C4-2B (cell line): ENCODE data around the gene SMCO3.
A peak's percentile ranks its signal among the peaks of the same experiment; 100 is the strongest.
"Not testable (repeated sequence)": the region's sequence is repeated elsewhere in the genome, so short reads cannot be mapped to it uniquely, and the experiment has no call there.

Experiments
- H3K27ac ChIP-seq: fragments of 450-650 bp; 2 replicates; pipeline ENCODE4 v1.5.1; 2017
- ZFX ChIP-seq: fragments of 450-650 bp; IDR thresholded peaks from 2 replicates; pipeline ENCODE4 v1.6.1; 2017
- TF ChIP-seq, protein P1 (sequence below): fragments of 450-650 bp; conservative IDR thresholded peaks from 2 replicates; pipeline ENCODE4 v1.5.1; 2017; ENCODE audit warnings: mild to moderate bottlenecking

SMCO3 gene

DNA sequence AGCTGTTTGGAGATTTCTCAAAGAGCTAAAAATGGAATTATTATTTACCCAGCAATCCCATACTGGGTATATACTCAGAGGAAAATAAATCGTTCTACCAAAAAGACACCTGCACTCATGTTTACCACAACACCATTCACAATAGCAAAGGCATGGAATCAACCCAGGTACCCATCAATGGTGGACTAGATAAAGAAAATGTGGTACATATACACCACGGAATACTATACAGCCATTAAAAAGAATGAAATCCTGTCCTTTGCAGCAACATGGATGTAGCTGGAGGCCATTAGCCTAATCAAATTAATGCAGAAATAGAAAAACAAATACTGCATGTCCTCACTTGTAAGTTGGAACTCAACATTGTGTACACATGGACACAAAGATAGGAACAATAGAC lies 48.6 kb downstream of the SMCO3 start:
- TF ChIP-seq ZFX = no peak
- TF ChIP-seq, protein P1, sequence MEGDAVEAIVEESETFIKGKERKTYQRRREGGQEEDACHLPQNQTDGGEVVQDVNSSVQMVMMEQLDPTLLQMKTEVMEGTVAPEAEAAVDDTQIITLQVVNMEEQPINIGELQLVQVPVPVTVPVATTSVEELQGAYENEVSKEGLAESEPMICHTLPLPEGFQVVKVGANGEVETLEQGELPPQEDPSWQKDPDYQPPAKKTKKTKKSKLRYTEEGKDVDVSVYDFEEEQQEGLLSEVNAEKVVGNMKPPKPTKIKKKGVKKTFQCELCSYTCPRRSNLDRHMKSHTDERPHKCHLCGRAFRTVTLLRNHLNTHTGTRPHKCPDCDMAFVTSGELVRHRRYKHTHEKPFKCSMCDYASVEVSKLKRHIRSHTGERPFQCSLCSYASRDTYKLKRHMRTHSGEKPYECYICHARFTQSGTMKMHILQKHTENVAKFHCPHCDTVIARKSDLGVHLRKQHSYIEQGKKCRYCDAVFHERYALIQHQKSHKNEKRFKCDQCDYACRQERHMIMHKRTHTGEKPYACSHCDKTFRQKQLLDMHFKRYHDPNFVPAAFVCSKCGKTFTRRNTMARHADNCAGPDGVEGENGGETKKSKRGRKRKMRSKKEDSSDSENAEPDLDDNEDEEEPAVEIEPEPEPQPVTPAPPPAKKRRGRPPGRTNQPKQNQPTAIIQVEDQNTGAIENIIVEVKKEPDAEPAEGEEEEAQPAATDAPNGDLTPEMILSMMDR = no peak

DNA sequence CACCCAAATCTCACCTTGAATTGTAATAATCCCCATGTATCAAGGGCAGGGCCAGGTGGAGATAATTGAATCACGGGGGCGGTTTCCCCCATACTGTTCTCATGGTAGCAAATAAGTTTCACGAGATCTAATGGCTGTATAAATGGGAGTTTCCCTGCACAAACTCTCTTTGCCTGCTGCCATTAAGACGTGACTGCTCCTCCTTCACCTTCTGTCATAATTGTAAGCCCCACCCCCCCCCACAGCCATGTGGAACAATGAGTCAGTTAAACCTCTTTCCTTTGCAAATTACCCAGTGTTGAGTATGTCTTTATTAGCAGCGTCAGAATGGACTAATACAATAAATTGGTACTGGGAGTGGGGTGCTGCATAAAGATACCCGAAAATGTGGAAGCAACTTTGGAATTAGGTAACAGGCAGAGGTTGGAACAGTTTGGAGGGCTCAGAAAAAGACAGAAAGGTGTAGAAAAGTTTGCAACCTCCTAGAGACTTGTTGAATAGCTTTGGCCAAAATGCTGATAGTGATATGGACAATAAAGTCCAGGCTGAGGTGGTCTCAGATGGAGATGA lies 54.2 kb downstream of the SMCO3 start:
- H3K27ac ChIP-seq = not testable (repeated sequence)

More for the DNA sequence above, 48.6 kb downstream of the SMCO3 start:
- H3K27ac ChIP-seq = no peak overlapping the region

GRCh38 chr12:14756334-14757143 lies 57.4 kb downstream of the SMCO3 start:
- TF ChIP-seq, protein P1 = peak; percentile 34
- no peak for TF ChIP-seq ZFX
- H3K27ac ChIP-seq = no peak overlapping the region
